ENCODE data around the gene HOXB5.

GRCh38 chr17:48551596-48552465 is 41.7 kb downstream of the HOXB5 start:
- TF ChIP-seq CTCF (conservative IDR thresholded peaks at IDR 0.05; ENCODE audit: low read depth, low read length): no peak
- no peak for TF ChIP-seq EZH2 (IDR thresholded peaks at IDR 0.05; ENCODE audit: low read length, unreplicated experiment)

All from PC-3 (cell line).